ENCODE data around the gene OSMR. TPM values are rescaled to one million over a fixed set of nuclear protein-coding genes. Genes with fewer than 3 reads are reported as not detected.

The OSMR gene
- total and polyA plus RNA-seq, 2 experiments from 2014 or later: 1.5 to 2.6 TPM

DNA sequence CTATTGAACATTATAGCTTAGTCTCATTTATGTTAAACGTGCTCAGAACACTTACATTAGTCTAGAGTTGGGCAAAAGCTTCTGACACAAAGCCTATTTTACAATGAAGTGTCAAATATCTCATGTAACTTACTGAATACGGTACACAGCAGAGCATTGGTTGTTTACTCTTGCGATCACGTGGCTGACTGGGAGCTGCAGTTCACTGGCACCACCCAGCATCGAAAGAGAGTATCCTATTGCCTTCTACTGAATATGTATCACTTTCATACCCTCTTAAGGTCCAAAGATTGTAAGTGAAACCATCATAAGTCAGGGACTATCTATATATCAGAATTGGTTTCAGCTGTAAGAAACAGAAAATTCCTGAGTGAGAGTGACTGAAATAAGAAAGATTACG is 42.6 kb upstream of the OSMR start:
- Histone ChIP-seq H3K9me2 (ENCODE audit: insufficient read depth) (no peaks in the 10 kb centered on the region), H3K4me1 (ENCODE audit: insufficient read depth) (no peaks in the 10 kb centered on the region), H3F3A (replicated peaks; ENCODE audit: low read depth) (no peaks in the 10 kb centered on the region), H3K27me3 (ENCODE audit: insufficient read depth) (no peaks in the 10 kb centered on the region), H3K79me2 (replicated peaks; ENCODE audit: insufficient read depth) (no peaks in the 10 kb centered on the region), H3K4me3 (no peak overlapping the region), H3K27ac (ENCODE audit: low read depth) (no peak overlapping the region), H4K20me1 (replicated peaks; ENCODE audit: insufficient read depth) (no peaks in the 10 kb centered on the region), H2AFZ (no peak overlapping the region), H3K4me2 (no peak overlapping the region), H3K36me3 (ENCODE audit: insufficient read depth) (no peaks in the 10 kb centered on the region)
- H3K4me1 Mint-ChIP-seq: no peaks in the 10 kb centered on the region
- TF ChIP-seq CREB1 (CRISPR knock-in tag; IDR thresholded peaks at IDR 0.05; ENCODE audit: low read depth): no peak
- TF ChIP-seq STAT1 (IDR thresholded peaks at IDR 0.05; ENCODE audit: unreplicated experiment): no peak
- TF ChIP-seq ZNF331 (CRISPR knock-in tag; IDR thresholded peaks at IDR 0.05; ENCODE audit: low read depth): no peak
- TF ChIP-seq, protein P1, sequence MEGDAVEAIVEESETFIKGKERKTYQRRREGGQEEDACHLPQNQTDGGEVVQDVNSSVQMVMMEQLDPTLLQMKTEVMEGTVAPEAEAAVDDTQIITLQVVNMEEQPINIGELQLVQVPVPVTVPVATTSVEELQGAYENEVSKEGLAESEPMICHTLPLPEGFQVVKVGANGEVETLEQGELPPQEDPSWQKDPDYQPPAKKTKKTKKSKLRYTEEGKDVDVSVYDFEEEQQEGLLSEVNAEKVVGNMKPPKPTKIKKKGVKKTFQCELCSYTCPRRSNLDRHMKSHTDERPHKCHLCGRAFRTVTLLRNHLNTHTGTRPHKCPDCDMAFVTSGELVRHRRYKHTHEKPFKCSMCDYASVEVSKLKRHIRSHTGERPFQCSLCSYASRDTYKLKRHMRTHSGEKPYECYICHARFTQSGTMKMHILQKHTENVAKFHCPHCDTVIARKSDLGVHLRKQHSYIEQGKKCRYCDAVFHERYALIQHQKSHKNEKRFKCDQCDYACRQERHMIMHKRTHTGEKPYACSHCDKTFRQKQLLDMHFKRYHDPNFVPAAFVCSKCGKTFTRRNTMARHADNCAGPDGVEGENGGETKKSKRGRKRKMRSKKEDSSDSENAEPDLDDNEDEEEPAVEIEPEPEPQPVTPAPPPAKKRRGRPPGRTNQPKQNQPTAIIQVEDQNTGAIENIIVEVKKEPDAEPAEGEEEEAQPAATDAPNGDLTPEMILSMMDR (conservative IDR thresholded peaks at IDR 0.05; ENCODE audit: low read depth in 2 of 2): no peak
- ATAC-seq (no peak), DNase-seq (ENCODE audit: low spot score) (no peak)
- no peak overlapping the region for H3K4me3 Mint-ChIP-seq
- H3K27ac Mint-ChIP-seq: no peak overlapping the region
- H3K9me3 Mint-ChIP-seq: peaks cover 9% of the 10 kb centered on the region; the same call in 1 of the 3 replicates
- H3K36me3 Mint-ChIP-seq (ENCODE audit: low read depth): no peaks in the 10 kb centered on the region
- peaks cover 5% of the 10 kb centered on the region for H3K27me3 Mint-ChIP-seq (ENCODE audit: insufficient read depth, low read depth, poor library complexity)

DNA sequence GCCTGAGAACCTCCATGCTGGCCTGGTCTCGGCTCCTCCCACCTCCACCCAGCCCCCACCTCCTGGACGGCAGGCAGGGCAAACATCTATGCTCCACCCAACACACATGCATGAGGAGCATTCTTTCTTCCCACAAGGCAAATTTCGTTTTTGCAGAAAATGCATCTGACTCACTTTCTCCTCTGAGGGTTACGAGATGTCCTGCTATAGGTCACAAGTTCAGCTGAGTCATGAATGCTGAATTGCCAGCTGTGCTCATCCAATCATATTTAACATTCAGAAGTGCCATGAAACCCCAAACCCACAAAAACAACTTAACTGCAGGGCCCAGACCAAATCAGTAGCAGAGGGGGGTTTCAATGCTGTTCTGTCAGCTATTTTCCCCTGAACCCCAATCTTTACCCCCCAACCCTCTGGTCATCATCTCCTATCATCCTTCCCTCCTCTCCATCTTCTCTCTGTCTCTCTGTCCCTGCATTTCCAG is 39.0 kb upstream of the OSMR start:
- DNase-seq (ENCODE audit: low spot score) (no peak), ATAC-seq (no peak)
- Histone ChIP-seq H3K36me3 (ENCODE audit: insufficient read depth) (no peaks in the 10 kb centered on the region), H3K9me2 (ENCODE audit: insufficient read depth) (no peaks in the 10 kb centered on the region), H3K27me3 (ENCODE audit: insufficient read depth) (peaks cover 4% of the 10 kb centered on the region; the same call in 1 of the 2 replicates), H3K4me2 (no peak overlapping the region), H3K4me3 (no peak overlapping the region), H4K20me1 (replicated peaks; ENCODE audit: insufficient read depth) (no peaks in the 10 kb centered on the region), H3K27ac (ENCODE audit: low read depth) (no peak overlapping the region), H3K4me1 (ENCODE audit: insufficient read depth) (no peaks in the 10 kb centered on the region), H3K79me2 (replicated peaks; ENCODE audit: insufficient read depth) (no peaks in the 10 kb centered on the region), H3F3A (replicated peaks; ENCODE audit: low read depth) (no peaks in the 10 kb centered on the region), H2AFZ (no peak overlapping the region)
- Mint-ChIP-seq H3K4me3 (no peak overlapping the region), H3K27ac (no peak overlapping the region), H3K27me3 (ENCODE audit: insufficient read depth, low read depth, poor library complexity) (peaks cover 5% of the 10 kb centered on the region), H3K36me3 (ENCODE audit: low read depth) (no peaks in the 10 kb centered on the region), H3K9me3 (peaks cover 9% of the 10 kb centered on the region; the same call in 1 of the 3 replicates), H3K4me1 (peaks cover 7% of the 10 kb centered on the region; the same call in 2 of the 3 replicates)
- TF ChIP-seq POLR2AphosphoS5 (IDR thresholded peaks at IDR 0.05; ENCODE audit: low read depth): no peak
- TF ChIP-seq EZH2 (IDR thresholded peaks at IDR 0.05; ENCODE audit: low read depth, unreplicated experiment): no peak
- TF ChIP-seq ZNF114 (CRISPR knock-in tag; IDR thresholded peaks at IDR 0.05): no peak
- TF ChIP-seq CREB1 (CRISPR knock-in tag; IDR thresholded peaks at IDR 0.05; ENCODE audit: low read depth): no peak
- no peak for TF ChIP-seq EZH2phosphoT487 (IDR thresholded peaks at IDR 0.05; ENCODE audit: unreplicated experiment)
- no peak for TF ChIP-seq STAT1 (IDR thresholded peaks at IDR 0.05; ENCODE audit: unreplicated experiment)
- TF ChIP-seq, protein P1 (conservative IDR thresholded peaks at IDR 0.05; ENCODE audit: low read depth in 2 of 2): no peak
- no peak for TF ChIP-seq NANOG (IDR thresholded peaks at IDR 0.05; ENCODE audit: borderline replicate concordance)
- TF ChIP-seq JUNB (IDR thresholded peaks at IDR 0.05; ENCODE audit: unreplicated experiment): no peak
- TF ChIP-seq, protein P2, sequence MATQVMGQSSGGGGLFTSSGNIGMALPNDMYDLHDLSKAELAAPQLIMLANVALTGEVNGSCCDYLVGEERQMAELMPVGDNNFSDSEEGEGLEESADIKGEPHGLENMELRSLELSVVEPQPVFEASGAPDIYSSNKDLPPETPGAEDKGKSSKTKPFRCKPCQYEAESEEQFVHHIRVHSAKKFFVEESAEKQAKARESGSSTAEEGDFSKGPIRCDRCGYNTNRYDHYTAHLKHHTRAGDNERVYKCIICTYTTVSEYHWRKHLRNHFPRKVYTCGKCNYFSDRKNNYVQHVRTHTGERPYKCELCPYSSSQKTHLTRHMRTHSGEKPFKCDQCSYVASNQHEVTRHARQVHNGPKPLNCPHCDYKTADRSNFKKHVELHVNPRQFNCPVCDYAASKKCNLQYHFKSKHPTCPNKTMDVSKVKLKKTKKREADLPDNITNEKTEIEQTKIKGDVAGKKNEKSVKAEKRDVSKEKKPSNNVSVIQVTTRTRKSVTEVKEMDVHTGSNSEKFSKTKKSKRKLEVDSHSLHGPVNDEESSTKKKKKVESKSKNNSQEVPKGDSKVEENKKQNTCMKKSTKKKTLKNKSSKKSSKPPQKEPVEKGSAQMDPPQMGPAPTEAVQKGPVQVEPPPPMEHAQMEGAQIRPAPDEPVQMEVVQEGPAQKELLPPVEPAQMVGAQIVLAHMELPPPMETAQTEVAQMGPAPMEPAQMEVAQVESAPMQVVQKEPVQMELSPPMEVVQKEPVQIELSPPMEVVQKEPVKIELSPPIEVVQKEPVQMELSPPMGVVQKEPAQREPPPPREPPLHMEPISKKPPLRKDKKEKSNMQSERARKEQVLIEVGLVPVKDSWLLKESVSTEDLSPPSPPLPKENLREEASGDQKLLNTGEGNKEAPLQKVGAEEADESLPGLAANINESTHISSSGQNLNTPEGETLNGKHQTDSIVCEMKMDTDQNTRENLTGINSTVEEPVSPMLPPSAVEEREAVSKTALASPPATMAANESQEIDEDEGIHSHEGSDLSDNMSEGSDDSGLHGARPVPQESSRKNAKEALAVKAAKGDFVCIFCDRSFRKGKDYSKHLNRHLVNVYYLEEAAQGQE (IDR thresholded peaks at IDR 0.05; ENCODE audit: unreplicated experiment): no peak
- TF ChIP-seq ZNF331 (CRISPR knock-in tag; IDR thresholded peaks at IDR 0.05; ENCODE audit: low read depth): no peak

All from GM23338 (cell line).